Measurements from ENCODE around the gene EDNRA. TPM values are rescaled to one million over a fixed set of nuclear protein-coding genes. Genes with fewer than 3 reads are reported as not detected.

Gene EDNRA
- total RNA-seq, 1 donor from 2014 or later = 3.7 TPM

- intact Hi-C loops (cut with DNase I) = no loop called here
Observed at GRCh38 chr4:147578051-147578476, 97.2 kb downstream of the EDNRA start.

GRCh38 chr4:147578593-147578992 lies 97.7 kb downstream of the EDNRA start:
- DNase-seq (no peak), ATAC-seq (ENCODE audit: poor library complexity) (no peak)
- intact Hi-C loops (cut with DNase I) = no loop called here

More at GRCh38 chr4:147578051-147578476, 97.2 kb downstream of the EDNRA start:
- no peak for DNase-seq
- no peak for ATAC-seq (ENCODE audit: poor library complexity)

- DNase-seq = no peak
- no peak for ATAC-seq (ENCODE audit: poor library complexity)
- intact Hi-C loops (cut with DNase I) = loop anchor here (10.0 kb wide), 1 partner anchor 556 kb away; no protein-coding TSS in a partner anchor
Observed at GRCh38 chr4:147580396-147580795, 99.5 kb downstream of the EDNRA start.

GRCh38 chr4:147581606-147582350 lies 100.9 kb downstream of the EDNRA start:
- intact Hi-C loops (cut with DNase I) = loop anchor here (10.0 kb wide), 1 partner anchor 557 kb away; no protein-coding TSS in a partner anchor
- ATAC-seq (ENCODE audit: poor library complexity) = no peak
- DNase-seq = no peak

GRCh38 chr4:147582386-147583060 lies 101.6 kb downstream of the EDNRA start:
- DNase-seq (no peak), ATAC-seq (ENCODE audit: poor library complexity) (no peak)
- intact Hi-C loops (cut with DNase I) = loop anchor here (10.0 kb wide), 1 partner anchor 558 kb away; no protein-coding TSS in a partner anchor

GRCh38 chr4:147583876-147584275 lies 103.0 kb downstream of the EDNRA start:
- ATAC-seq (ENCODE audit: poor library complexity) = no peak
- intact Hi-C loops (cut with DNase I) = loop anchor here (10.0 kb wide), 1 partner anchor 559 kb away; no protein-coding TSS in a partner anchor
- no peak for DNase-seq

GRCh38 chr4:147586032-147586431 lies 105.1 kb downstream of the EDNRA start:
- intact Hi-C loops (cut with DNase I) = loop anchor here (5.0 to 10.0 kb wide), 2 partner anchors 474 to 561 kb away; no protein-coding TSS in a partner anchor
- DNase-seq = no peak
- no peak for ATAC-seq (ENCODE audit: poor library complexity)

- intact Hi-C loops (cut with DNase I) = loop anchor here (5.0 to 10.0 kb wide), 2 partner anchors 474 to 562 kb away; no protein-coding TSS in a partner anchor
- ATAC-seq (ENCODE audit: poor library complexity) = no peak
- no peak for DNase-seq
Observed at GRCh38 chr4:147586637-147587036, 105.7 kb downstream of the EDNRA start.

GRCh38 chr4:147587041-147587440 lies 106.1 kb downstream of the EDNRA start:
- intact Hi-C loops (cut with DNase I) = loop anchor here (5.0 to 10.0 kb wide), 2 partner anchors 475 to 562 kb away; no protein-coding TSS in a partner anchor
- ATAC-seq (ENCODE audit: poor library complexity) (no peak), DNase-seq (no peak)

GRCh38 chr4:147589586-147589985 lies 108.7 kb downstream of the EDNRA start:
- DNase-seq (no peak), ATAC-seq (ENCODE audit: poor library complexity) (no peak)
- intact Hi-C loops (cut with DNase I) = loop anchor here (5.0 to 10.0 kb wide), 2 partner anchors 477 to 565 kb away; no protein-coding TSS in a partner anchor

GRCh38 chr4:147590249-147590920 lies 109.5 kb downstream of the EDNRA start:
- intact Hi-C loops (cut with DNase I) = loop anchor here (5.0 kb wide), 1 partner anchor 428 kb away; no protein-coding TSS in a partner anchor
- ATAC-seq (ENCODE audit: poor library complexity) (peak; percentile 79), DNase-seq (peak; percentile 47)

GRCh38 chr4:147591106-147591505 lies 110.2 kb downstream of the EDNRA start:
- DNase-seq (no peak), ATAC-seq (ENCODE audit: poor library complexity) (no peak)
- intact Hi-C loops (cut with DNase I) = loop anchor here (5.0 kb wide), 1 partner anchor 429 kb away; no protein-coding TSS in a partner anchor

GRCh38 chr4:147594107-147594506 lies 113.2 kb downstream of the EDNRA start:
- ATAC-seq (ENCODE audit: poor library complexity) (no peak), DNase-seq (no peak)
- intact Hi-C loops (cut with DNase I) = loop anchor here (5.0 kb wide), 1 partner anchor 432 kb away; no protein-coding TSS in a partner anchor

Other genes starting within 250 kb of the EDNRA start
- gene TMEM184C, start 136.3 kb downstream of the EDNRA start, total RNA-seq = 26.5 TPM
- gene PRMT9, start 203.1 kb downstream of the EDNRA start, total RNA-seq = 5.3 TPM

All from Right ventricle myocardium superior (tissue), 1 donor.